ENCODE results near the gene PNKD.

DNA sequence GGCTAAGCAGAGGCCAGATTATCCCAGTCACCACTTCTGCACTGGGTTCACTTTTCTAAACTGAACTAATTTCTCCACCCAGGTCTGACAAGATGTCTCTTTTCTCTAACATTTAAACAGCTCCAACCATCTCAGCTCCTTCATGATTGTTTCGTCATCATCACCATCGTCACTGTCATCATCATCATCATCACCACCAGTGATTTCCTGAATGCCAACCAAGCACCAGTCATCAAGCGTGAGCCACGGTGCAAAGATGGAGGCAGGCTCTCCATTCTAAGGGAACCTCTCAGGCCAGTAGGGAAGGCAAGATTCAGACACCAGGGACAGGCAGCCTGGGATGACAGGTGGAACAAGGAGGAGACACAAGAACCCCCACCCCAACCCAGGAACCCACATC is 47.5 kb downstream of the PNKD start:
- no peak for TF ChIP-seq CEBPB (IDR thresholded peaks at IDR 0.05; ENCODE audit: low read depth)
- no peak for TF ChIP-seq EZH2phosphoT487 (IDR thresholded peaks at IDR 0.05; ENCODE audit: borderline replicate concordance)
- TF ChIP-seq, protein P1, sequence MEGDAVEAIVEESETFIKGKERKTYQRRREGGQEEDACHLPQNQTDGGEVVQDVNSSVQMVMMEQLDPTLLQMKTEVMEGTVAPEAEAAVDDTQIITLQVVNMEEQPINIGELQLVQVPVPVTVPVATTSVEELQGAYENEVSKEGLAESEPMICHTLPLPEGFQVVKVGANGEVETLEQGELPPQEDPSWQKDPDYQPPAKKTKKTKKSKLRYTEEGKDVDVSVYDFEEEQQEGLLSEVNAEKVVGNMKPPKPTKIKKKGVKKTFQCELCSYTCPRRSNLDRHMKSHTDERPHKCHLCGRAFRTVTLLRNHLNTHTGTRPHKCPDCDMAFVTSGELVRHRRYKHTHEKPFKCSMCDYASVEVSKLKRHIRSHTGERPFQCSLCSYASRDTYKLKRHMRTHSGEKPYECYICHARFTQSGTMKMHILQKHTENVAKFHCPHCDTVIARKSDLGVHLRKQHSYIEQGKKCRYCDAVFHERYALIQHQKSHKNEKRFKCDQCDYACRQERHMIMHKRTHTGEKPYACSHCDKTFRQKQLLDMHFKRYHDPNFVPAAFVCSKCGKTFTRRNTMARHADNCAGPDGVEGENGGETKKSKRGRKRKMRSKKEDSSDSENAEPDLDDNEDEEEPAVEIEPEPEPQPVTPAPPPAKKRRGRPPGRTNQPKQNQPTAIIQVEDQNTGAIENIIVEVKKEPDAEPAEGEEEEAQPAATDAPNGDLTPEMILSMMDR (IDR thresholded peaks at IDR 0.05 in 2 of 3, conservative IDR thresholded peaks at IDR 0.05 in 1 of 3; ENCODE audit: borderline replicate concordance in 1 of 3, insufficient read depth in 1 of 3, low read depth in 2 of 3, low read length in 2 of 3) = no peak
- no peak for TF ChIP-seq JUND (IDR thresholded peaks at IDR 0.05)
- no peak for TF ChIP-seq EZH2 (IDR thresholded peaks at IDR 0.05)
- no peak for TF ChIP-seq POLR2A (IDR thresholded peaks at IDR 0.05; ENCODE audit: borderline replicate concordance, extremely low read depth, insufficient read depth, insufficient read length)
- TF ChIP-seq EGR1 (IDR thresholded peaks at IDR 0.05; ENCODE audit: low read depth) = no peak
- no peak for TF ChIP-seq POLR2AphosphoS5 (IDR thresholded peaks at IDR 0.05; ENCODE audit: low read depth, low read length)
- TF ChIP-seq, protein P2, sequence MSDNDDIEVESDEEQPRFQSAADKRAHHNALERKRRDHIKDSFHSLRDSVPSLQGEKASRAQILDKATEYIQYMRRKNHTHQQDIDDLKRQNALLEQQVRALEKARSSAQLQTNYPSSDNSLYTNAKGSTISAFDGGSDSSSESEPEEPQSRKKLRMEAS (IDR thresholded peaks at IDR 0.05) = no peak
- TF ChIP-seq, protein P3, sequence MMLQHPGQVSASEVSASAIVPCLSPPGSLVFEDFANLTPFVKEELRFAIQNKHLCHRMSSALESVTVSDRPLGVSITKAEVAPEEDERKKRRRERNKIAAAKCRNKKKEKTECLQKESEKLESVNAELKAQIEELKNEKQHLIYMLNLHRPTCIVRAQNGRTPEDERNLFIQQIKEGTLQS (IDR thresholded peaks at IDR 0.05) = no peak
- TF ChIP-seq, protein P4, sequence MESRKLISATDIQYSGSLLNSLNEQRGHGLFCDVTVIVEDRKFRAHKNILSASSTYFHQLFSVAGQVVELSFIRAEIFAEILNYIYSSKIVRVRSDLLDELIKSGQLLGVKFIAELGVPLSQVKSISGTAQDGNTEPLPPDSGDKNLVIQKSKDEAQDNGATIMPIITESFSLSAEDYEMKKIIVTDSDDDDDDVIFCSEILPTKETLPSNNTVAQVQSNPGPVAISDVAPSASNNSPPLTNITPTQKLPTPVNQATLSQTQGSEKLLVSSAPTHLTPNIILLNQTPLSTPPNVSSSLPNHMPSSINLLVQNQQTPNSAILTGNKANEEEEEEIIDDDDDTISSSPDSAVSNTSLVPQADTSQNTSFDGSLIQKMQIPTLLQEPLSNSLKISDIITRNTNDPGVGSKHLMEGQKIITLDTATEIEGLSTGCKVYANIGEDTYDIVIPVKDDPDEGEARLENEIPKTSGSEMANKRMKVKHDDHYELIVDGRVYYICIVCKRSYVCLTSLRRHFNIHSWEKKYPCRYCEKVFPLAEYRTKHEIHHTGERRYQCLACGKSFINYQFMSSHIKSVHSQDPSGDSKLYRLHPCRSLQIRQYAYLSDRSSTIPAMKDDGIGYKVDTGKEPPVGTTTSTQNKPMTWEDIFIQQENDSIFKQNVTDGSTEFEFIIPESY (IDR thresholded peaks at IDR 0.05; ENCODE audit: extremely low read depth, insufficient replicate concordance, low read length) = no peak
- no peak for TF ChIP-seq RAD21 (IDR thresholded peaks at IDR 0.05; ENCODE audit: low read depth)
- TF ChIP-seq FOSL1 (IDR thresholded peaks at IDR 0.05; ENCODE audit: low read depth) = no peak
- TF ChIP-seq ZNF274 (IDR thresholded peaks at IDR 0.05; ENCODE audit: low read depth, low read length) = no peak
